HG02885 (cell line): ENCODE data around the gene CAP1.
"Not testable (repeated sequence)": the region's sequence is repeated elsewhere in the genome, so short reads cannot be mapped to it uniquely, and the experiment has no call there.

Experiments
- ATAC-seq: cut with Tn5 transposase; IDR thresholded peaks from one replicate; pipeline ENCODE4 v1.9.1; 2021; ENCODE audit warnings: mild to moderate bottlenecking; ENCODE audit not compliant: unreplicated experiment, poor library complexity

Gene CAP1

GRCh38 chr1:40057310-40058030 is 16.9 kb downstream of the CAP1 start:
- no peak for ATAC-seq

GRCh38 chr1:40058097-40058452 is 17.5 kb downstream of the CAP1 start:
- ATAC-seq = no peak

DNA sequence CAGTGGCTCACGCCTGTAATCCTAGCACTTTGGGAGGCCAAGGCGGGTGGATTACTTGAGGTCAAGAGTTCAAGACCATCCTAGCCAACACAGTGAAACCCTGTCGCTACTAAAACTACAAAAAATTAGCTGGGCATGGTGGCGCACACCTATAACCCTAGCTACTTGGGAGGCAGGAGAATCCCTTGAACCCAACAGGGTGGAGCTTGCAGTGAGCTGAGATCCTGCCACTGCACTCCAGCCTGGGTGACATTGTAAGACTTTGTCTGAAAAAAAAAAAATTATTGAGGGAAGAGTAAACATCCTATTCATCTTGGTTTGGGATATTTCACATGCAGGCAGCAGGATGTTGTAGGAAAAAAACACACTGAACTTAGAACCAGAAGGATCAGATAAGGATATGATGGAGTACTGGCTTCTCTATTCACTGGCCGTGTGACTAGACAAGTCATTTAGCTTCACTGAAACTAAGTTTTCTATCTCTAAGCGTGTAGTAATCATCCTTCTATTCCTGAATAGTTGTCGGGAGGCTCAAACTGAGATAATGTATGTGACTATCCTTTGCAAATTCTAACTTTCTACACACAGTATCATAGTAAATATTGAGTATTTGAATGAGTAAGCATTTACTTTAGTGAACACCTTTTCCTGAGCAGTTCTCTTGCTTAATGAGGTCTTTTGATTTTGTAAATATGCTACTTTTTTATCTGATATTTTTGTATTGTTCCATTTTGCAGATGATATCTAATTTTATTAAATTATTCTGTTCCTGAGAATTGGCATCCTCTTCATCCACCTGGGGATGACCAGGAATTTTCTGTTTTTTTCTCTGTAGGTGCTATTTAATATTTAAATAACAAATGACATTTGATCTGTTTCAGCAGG is 18.2 kb downstream of the CAP1 start:
- ATAC-seq = no peak

- ATAC-seq = no peak
These were observed 18.9 kb downstream of the CAP1 start for GRCh38 chr1:40059338-40059959.

- no peak for ATAC-seq
These were observed 19.6 kb downstream of the CAP1 start for GRCh38 chr1:40059960-40060750.

DNA sequence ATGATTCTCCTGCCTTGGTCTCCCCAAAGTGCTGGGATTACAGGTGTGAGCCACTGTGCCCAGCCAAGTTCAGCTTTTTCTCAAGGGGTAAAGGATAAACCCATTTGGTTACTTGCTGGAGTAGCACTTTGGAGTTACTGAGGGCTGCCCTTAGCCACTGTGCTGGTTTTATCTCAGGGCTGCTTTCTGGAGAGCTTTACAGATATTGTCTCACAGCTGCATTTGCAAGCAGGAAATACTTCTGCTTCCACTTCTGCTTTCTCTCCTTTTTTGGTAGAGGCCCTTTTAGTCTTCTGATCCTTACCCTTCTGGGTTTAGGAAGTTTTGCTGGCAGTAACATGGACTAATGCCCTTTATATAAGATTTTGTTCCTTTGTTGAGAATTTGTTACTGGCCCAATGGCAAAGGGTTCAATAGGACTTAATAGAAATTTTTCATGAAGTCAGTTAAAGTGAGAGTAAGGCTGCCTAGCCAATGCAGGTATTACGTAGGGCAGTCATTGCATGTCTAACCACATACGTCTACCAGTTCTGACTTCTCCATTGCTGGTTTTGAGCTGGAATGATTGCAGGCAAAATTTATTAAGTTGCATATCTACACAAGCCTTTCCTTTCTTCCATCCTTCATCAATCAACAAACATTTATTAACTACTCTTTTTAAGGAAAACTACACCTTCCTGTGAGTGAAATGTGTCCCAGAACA is 24.4 kb downstream of the CAP1 start:
- ATAC-seq = peak; percentile 76

- ATAC-seq = no peak
These were observed 26.5 kb downstream of the CAP1 start for GRCh38 chr1:40067023-40067422.

GRCh38 chr1:40067851-40068250 is 27.3 kb downstream of the CAP1 start:
- no peak for ATAC-seq

DNA sequence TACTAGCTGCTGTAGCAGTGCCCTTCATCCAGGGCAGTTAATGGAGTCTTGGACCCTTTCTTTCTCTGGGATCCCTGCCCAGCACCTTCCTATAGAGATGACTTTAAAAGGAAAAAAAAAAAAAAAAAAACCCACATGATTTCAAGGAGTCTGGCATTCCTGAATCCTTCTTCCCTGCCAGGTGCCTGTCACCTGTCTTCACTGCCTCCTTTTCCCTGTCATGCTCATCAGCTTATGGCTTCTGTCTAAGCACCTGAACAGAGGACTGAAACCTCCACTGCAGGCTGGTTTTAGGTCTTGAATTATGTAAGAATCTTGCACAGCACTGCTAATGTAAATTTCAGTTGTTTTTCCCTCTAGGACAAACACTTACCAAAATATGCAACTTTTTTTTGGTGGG is 31.6 kb downstream of the CAP1 start:
- ATAC-seq = no peak

GRCh38 chr1:40073062-40073461 is 32.5 kb downstream of the CAP1 start:
- no peak for ATAC-seq

DNA sequence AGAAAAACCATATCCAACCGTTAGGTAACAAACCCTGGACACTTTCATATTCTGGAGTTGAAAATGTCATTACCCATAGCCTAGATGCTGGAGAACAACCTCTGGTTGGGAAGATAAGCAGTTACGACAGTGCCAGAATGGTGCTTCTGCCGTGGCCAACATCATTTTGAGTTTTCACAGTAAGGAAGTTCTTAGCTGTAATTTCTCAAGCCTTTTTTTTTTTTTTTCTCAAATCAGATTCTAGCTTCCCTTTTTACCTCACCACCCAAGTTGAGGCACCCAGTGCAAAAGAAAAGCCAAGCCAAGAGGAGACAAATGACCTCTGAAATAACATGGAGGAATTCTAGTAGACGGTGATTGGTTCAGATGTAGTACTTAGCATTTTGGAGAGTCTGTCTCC is 34.7 kb downstream of the CAP1 start:
- no peak for ATAC-seq

DNA sequence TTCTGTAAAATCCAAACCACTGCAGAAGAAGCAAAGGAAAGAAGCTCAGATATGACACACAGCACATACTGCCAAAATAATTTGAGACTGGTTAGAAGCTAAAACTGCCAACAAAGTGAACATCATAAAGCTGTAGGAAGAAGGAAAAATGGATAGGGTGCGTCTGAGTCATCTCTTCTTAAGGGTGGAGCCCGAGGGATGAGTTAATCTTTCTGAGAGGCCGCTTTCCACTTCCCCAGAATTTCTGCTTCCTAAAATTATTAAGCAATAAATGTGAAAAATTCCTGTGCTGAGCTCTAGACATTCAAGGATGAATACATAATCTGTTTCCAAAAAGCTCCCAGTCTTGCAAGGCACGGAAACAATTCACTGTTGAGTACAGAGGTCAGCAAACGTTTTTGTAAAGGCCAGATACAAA is 36.4 kb downstream of the CAP1 start:
- no peak for ATAC-seq

DNA sequence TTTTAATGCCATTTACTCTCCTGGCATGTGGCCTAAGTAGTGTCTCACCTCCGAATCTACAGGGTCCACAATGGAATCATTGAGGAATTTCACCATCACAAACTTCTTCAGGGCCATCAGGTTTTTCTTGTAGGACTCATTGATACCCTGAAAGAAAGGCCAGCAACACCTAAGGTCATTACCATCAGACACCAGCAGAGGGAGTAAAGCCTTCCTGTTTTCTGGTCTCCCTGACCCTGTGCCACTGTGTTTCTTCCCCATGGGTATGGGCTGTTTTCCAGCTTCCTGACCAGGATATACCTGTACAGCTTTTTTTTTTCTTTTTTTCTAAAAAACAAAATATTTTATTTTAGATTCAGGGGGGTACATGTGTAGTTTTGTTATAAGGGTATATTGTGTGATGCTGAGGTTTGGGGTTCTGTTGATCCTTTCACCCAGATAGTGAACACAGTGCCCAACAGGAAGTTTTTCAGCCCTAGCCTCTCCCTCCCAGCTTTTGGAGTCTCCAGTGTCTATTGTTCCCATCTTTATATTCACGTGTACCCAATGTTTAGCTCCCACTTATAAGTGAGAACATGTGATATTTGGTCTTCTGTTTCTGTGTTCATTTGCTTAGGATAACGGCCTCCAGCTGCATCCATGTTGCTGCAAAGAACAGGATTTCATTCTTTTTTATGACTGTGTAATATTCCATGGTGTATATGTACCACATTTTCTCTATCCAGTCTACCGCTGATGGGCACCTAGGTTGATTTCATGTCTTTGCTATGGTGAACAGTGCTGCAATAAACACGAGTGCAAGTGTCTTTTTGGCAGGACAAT is 38.2 kb downstream of the CAP1 start:
- ATAC-seq = no peak

- no peak for ATAC-seq
These were observed 39.4 kb downstream of the CAP1 start for GRCh38 chr1:40079774-40080400.

DNA sequence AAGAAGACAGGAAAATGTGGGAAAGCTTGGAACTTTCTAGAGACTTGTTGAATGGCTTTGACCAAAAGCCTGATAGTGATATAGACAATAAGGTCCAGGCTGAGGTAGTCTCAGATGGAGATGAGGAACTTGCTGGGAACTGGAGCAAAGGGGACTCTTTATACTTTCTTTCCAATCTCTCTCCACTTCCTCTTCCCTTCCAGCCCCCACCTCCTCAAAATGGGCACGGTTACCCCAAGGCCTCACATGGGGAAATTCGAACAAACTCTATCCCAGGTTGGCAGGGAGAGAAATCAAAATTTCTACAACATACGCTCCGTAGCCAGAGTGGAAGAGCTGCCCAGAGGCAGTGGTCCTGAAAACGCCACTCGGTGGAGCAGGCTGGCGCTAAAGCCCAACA is 41.3 kb downstream of the CAP1 start:
- no peak for ATAC-seq

DNA sequence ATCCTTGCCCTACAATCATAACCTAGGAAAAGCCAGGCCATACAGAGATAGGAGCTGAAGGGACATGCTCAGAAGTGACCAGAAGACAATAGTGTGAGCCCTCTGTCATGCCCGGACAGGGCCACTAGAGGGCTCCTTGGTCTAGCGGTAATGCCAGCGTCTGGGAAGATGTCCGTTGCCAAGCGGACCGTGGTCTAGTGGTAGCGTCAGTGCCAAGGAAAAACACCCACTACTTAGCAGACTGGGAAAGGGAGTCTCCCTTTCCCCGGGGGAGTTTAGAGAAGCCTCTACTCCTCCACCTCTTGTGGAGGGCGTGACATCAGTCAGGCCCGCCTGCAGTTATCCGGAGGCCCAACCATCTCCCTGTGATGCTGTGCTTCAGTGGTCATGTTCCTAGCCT is 44.2 kb downstream of the CAP1 start:
- not testable (repeated sequence) for ATAC-seq

DNA sequence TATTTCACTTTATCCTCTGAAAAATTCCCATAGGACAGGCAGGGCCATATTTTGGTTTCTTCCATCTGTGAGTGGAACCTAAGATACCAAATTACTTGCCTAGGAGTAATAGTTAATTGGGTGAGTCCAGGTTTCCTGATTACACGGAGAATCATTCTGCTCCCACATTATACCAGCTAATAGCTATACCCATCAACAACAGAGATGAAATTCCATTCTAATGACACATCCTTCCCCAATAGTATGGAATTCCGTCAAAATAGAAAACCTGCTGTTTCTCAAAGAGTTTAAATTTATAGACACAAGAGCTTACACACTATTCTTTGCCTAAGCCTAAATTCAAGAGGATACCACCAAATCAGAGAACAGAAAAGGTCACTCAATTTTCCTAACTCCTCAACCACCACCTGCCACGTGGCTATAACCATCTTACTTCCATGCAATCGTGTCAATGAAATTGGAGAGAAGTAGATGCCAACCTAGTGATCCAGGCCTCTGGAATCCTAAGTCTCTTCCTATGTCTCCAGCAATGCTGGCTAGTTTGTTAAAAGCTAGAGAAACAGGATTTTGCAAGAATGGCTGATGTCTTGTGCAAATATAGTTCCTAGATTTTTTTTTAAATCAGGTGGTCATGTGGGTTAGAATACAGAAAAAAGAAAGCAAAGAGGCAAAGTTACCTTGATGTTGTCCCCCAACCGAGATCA is 50.3 kb downstream of the CAP1 start:
- no peak for ATAC-seq

DNA sequence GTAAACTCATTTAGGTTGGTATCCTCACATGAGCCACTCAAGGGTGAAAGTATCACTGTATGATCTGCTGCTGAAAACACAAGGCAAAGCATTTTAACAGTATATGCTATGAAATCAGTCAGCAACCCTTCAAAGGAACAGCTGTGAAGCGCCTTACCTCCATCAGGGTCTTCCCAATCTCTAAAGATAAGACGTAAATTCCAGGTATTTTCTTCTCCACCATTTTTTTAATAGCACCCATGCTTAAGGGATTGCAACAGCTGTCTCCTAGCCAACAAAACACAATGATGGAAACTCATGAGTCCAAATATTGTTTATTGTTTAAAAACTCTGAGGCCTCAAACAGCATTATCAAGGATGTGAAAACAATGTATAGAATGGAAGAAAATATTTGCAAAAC is 51.7 kb downstream of the CAP1 start:
- no peak for ATAC-seq
